ENCODE data around the gene SBF2.
A peak's percentile ranks its signal among the peaks of the same experiment; 100 is the strongest.

The SBF2 gene

GRCh38 chr11:10304495-10305261 lies 10.7 kb upstream of the SBF2 start, which contains the start of gene ADM:
ADM (plus strand) TSS chr11:10305073; CDS start chr11:10305701, 628 bp downstream.
- peak; percentile 89 for DNase-seq
- in situ Hi-C loops (cut with HindIII; ENCODE audit: low pct_ligation_motif_present, low pct_unique_long_range_greater_than_20kb, low sequenced_read_pairs): no loop called here

DNA sequence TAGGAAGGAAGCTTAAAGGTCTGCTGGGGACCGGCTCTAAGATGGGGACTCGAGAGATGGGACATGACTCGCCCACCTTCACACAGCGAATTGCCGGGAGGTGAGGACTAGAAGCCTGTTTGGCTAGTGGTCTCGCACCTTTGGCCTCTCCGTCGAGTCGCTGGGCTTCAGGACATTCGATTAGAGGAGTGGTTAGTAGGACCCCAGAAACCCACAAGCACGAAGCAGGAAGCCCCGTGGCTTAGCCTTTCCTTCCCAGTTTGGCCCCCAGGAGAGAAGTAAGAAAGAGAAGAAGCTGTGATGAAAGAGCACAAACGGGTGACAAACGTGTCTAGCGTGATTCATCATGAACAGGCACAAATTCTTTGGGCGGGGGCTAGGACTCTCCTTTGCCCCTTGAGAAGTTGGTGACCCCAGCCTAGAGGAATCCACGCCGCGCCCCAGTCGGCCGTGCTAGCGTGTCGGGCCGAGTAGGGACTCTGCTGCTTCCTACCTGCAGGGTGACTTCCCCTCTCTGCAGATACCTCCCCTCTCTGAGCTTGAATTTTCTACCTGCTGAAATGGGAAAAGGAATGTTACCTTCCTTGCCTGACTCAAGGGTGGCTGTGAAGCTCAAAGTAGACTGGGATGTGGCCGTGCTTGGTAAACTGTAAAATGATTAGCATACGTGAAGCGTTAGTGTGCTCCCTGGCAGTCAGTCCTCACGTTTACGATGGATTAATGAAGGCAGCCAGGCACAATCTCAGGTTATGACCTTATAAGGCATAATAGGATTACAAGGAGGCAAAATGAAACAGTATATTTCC lies 9.7 kb upstream of the SBF2 start:
- DNase-seq: peak; percentile 70
- in situ Hi-C loops (cut with HindIII; ENCODE audit: low pct_ligation_motif_present, low pct_unique_long_range_greater_than_20kb, low sequenced_read_pairs): no loop called here

- DNase-seq: peak; percentile 50
These were observed 8.9 kb upstream of the SBF2 start for GRCh38 chr11:10302744-10303557.

DNA sequence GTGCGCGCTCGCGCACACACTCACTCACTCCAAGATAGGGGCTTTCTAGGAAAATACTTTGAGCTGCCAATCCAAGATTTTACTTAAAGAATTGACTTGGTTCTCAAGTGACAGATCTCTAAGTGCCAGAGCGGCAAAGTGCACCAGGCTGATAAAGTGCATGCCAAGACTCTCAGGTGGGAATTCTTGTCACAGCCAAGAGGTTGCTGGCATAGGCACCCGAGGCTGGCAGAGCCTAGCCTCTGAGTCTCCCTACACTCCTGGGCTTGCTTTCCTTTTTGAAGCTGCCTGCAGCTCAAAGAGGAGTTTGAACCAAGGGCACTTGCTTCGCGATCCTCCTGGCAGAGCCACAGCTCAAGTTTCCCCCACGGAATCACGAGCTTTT lies 8.3 kb upstream of the SBF2 start:
- DNase-seq: peak; percentile 65
- in situ Hi-C loops (cut with HindIII; ENCODE audit: low pct_ligation_motif_present, low pct_unique_long_range_greater_than_20kb, low sequenced_read_pairs): no loop called here

More at GRCh38 chr11:10302744-10303557, 8.9 kb upstream of the SBF2 start:
- in situ Hi-C loops (cut with HindIII; ENCODE audit: low pct_ligation_motif_present, low pct_unique_long_range_greater_than_20kb, low sequenced_read_pairs): no loop called here

GRCh38 chr11:10301656-10302358 lies 7.8 kb upstream of the SBF2 start:
- in situ Hi-C loops (cut with HindIII; ENCODE audit: low pct_ligation_motif_present, low pct_unique_long_range_greater_than_20kb, low sequenced_read_pairs): no loop called here
- peak; percentile 67 for DNase-seq

DNA sequence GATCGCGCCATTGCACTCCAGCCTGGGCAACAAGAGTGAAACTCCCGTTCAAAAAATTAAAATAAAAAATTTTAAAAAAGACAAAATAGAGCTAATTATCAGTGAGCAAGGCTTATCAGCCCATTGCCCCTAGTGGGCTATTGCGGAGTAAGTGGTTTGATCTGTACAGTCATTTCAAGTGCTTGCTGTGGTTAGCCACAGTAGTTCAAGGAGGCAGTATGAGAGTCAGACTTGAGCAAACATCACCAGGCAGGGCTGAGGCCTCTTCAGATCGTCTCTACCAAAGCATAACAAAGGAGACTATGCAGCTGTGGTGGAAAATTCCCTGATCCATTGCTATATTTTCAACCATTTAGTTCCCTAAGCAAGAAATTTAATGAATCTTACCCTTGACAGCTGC lies 4.3 kb upstream of the SBF2 start:
- in situ Hi-C loops (cut with HindIII; ENCODE audit: low pct_ligation_motif_present, low pct_unique_long_range_greater_than_20kb, low sequenced_read_pairs): no loop called here

DNA sequence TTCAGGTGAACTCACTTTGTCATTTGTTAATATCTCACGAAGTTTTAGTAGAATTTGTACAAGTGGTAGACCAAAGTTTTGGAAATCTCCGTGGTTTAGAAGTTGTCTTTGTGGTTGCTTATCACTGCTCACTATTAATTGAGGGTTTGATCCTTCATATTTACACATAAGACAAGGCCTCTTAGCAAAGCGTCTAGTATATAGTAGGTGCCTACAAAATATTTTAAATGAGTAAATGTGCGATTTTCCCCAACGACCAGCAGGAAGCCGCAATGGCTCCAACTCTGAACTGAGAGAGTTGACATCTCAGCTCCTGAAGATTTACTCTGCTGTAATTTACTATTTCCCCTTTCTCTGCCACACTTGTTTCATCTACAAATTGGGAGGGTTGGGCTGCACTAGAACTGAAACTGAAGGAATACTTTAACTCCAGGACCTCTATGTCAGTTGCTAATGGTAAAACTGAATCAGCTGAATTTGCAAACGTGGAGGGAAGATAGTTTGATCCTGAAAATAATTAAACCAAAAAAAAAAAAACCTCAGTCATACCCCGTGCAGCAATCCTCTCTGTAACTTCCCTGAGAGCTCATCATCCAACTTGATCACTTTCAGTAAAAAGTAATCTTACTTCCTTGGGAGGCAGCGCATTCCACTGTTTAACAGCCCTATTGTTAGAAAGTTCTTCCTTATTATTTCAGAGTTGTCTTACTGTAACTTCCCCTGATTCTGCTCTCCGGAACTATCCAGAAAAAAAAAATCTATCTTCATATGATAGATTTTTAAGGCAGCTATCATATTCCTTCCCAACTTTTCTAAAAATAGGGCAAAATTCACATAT lies 1.3 kb upstream of the SBF2 start:
- DNase-seq: no peak
- in situ Hi-C loops (cut with HindIII; ENCODE audit: low pct_ligation_motif_present, low pct_unique_long_range_greater_than_20kb, low sequenced_read_pairs): no loop called here

More for the DNA sequence above, 4.3 kb upstream of the SBF2 start:
- peak; percentile 89 for DNase-seq

GRCh38 chr11:10294290-10294953 lies 403 bp upstream of the SBF2 start:
- in situ Hi-C loops (cut with HindIII; ENCODE audit: low pct_ligation_motif_present, low pct_unique_long_range_greater_than_20kb, low sequenced_read_pairs): no loop called here
- DNase-seq: peak; percentile 33

DNA sequence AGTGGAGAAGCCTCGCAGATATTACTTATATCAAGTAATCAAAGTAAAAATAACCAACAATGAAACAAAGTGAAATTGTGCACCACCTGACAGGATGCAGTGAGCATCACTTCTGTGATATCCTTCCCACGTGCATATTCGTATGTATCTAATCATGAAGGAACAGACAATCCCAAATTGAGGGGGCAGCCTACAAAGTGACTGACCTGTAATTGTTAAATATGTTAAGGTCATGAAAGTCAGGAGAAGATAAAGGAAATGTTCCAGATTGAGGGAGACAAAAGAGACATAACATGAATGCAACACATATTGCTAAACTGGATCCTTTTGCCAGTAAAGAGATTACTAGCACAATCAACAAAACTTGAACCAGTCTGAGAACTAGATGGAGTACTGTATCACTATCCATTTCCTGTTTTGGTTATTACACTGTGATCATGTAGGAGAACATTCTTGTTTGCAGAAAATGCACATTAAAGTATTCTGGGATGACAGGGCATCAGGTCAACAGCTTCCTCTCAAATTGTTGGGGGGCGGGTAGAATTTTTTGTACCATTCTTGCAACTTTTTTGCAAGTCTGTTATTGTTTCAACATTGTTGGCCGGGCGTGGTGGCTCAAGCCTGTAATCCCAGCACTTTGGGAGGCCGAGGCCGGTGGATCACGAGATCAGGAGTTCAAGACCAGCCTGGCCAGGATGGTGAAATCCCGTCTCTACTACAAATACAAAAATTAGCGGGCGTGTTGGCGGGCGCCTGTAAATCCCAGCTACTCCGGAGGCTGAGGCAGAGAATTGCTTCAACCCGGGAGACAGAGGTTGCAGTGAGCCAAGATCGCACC lies 2.0 kb downstream of the SBF2 start:
- in situ Hi-C loops (cut with HindIII; ENCODE audit: low pct_ligation_motif_present, low pct_unique_long_range_greater_than_20kb, low sequenced_read_pairs): no loop called here
- DNase-seq: no peak

GRCh38 chr11:10289765-10290380 lies 4.1 kb downstream of the SBF2 start:
- in situ Hi-C loops (cut with HindIII; ENCODE audit: low pct_ligation_motif_present, low pct_unique_long_range_greater_than_20kb, low sequenced_read_pairs): no loop called here
- DNase-seq: no peak

GRCh38 chr11:10288881-10289764 lies 4.9 kb downstream of the SBF2 start:
- no peak for DNase-seq
- in situ Hi-C loops (cut with HindIII; ENCODE audit: low pct_ligation_motif_present, low pct_unique_long_range_greater_than_20kb, low sequenced_read_pairs): no loop called here

GRCh38 chr11:10287766-10288715 lies 6.0 kb downstream of the SBF2 start:
- in situ Hi-C loops (cut with HindIII; ENCODE audit: low pct_ligation_motif_present, low pct_unique_long_range_greater_than_20kb, low sequenced_read_pairs): no loop called here
- no peak for DNase-seq

DNA sequence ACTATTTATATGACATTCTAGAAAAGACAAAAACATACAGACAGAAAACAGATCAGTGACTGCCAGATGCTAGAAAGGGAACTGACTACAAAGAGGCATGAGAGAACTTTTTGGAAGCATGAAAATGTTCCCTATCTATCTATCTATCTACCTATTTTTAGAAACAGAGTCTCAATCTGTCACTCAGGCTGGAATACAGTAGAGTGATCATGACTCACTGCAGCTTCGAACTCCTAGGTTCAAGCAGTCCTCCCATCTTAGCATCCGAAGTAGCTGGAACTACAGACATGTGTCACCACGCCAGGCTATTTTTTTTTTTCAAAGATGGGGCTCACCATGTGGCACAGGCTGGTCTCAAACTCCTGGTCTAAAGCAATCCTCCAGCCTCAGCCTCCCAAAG lies 6.9 kb downstream of the SBF2 start:
- DNase-seq: no peak
- in situ Hi-C loops (cut with HindIII; ENCODE audit: low pct_ligation_motif_present, low pct_unique_long_range_greater_than_20kb, low sequenced_read_pairs): no loop called here

GRCh38 chr11:10285148-10285802 lies 8.7 kb downstream of the SBF2 start:
- in situ Hi-C loops (cut with HindIII; ENCODE audit: low pct_ligation_motif_present, low pct_unique_long_range_greater_than_20kb, low sequenced_read_pairs): no loop called here
- no peak for DNase-seq
